H1 (cell line): ENCODE results near the gene INPP5K. TPM values are rescaled to one million over a fixed set of nuclear protein-coding genes. Genes with fewer than 3 reads are reported as not detected.
"Not testable (repeated sequence)": the region's sequence is repeated elsewhere in the genome, so short reads cannot be mapped to it uniquely, and the experiment has no call there.

Source experiments
- CTCF ChIA-PET: fragments of 300-600 bp; sonication (Branson Sonifier 250); formaldehyde crosslinking; loops from one replicate; lab custom pipeline; 2021; ENCODE audit not compliant: partially characterized antibody; lab: Charles Lee
- POLR2A ChIA-PET: fragments of 300-600 bp; sonication (Branson Sonifier 250); formaldehyde crosslinking; loops from one replicate; lab custom pipeline; 2021; ENCODE audit warnings: inconsistent platforms; ENCODE audit not compliant: partially characterized antibody; lab: Charles Lee
- DNase-seq, 2 experiments: peaks; one replicate each; pipeline versions ENCODE4 v3.0.0 to v3.0.0-alpha.2; 2010 to 2022; ENCODE audit warnings: low spot score in 2 of 2, low read depth in 1 of 2, mixed read lengths in 1 of 2
- FAIRE-seq: peaks from 2 replicates; lab custom pipeline; 2011; peaks lifted over from hg19 to GRCh38; lab: Jason Lieb, UNC
- H2AFZ ChIP-seq: 2 replicates; pipeline ENCODE4 v1.8.1; 2012; ENCODE audit warnings: low read length, inconsistent platforms
- H2AK5ac ChIP-seq: 2 replicates; pipeline ENCODE4 v1.6.1; 2013; ENCODE audit warnings: low read depth, low read length
- H2BK120ac ChIP-seq: replicated peaks from 2 replicates; pipeline ENCODE3; 2013; ENCODE audit warnings: low read depth, low read length, inconsistent platforms
- H2BK12ac ChIP-seq: 2 replicates; pipeline ENCODE4 v1.6.1; 2013; ENCODE audit warnings: low read depth, low read length
- H2BK15ac ChIP-seq: 2 replicates; pipeline ENCODE4 v1.6.1; 2013; ENCODE audit warnings: low read length
- H2BK20ac ChIP-seq: 2 replicates; pipeline ENCODE4 v1.6.1; 2013; ENCODE audit warnings: low read length
- H2BK5ac ChIP-seq: 2 replicates; pipeline ENCODE4 v1.6.1; 2013; ENCODE audit warnings: low read depth, low read length
- H3K14ac ChIP-seq: 2 replicates; pipeline ENCODE4 v1.6.1; 2013; ENCODE audit warnings: inconsistent platforms; ENCODE audit not compliant: insufficient read length
- H3K18ac ChIP-seq: 2 replicates; pipeline ENCODE4 v1.6.1; 2013; ENCODE audit warnings: low read length; ENCODE audit errors: extremely low read depth
- H3K23ac ChIP-seq: 2 replicates; pipeline ENCODE4 v1.6.1; 2013; ENCODE audit warnings: inconsistent platforms; ENCODE audit not compliant: insufficient read length
- H3K23me2 ChIP-seq: 2 replicates; pipeline ENCODE4 v1.6.1; 2013; ENCODE audit warnings: low read depth, low read length
- H3K27ac ChIP-seq: 2 replicates; pipeline ENCODE4 v1.6.1; 2011; ENCODE audit warnings: low read depth, low read length, inconsistent platforms
- H3K27me3 ChIP-seq, 4 experiments: replicated peaks in 1 of 4; 1 replicate in 1 of 4; 2 replicates in 3 of 4; pipeline versions ENCODE4 v1.6.1 to v1.8.1; 2011 to 2013; ENCODE audit warnings: low read length in 3 of 4, mild to moderate bottlenecking in 3 of 4, inconsistent platforms in 2 of 4, mixed read lengths in 2 of 4, moderate library complexity in 1 of 4; ENCODE audit not compliant: control insufficient read depth in 3 of 4, insufficient read depth in 3 of 4; ENCODE audit errors: extremely low read depth in 1 of 4
- H3K36me3 ChIP-seq, 4 experiments: 2 replicates each; pipeline versions ENCODE4 v1.6.1 to v1.8.1; 2011 to 2013; ENCODE audit warnings: mild to moderate bottlenecking in 4 of 4, low read length in 3 of 4, moderate library complexity in 2 of 4, control low read depth in 1 of 4, inconsistent platforms in 1 of 4; ENCODE audit not compliant: insufficient read depth in 4 of 4, control insufficient read depth in 2 of 4
- H3K4ac ChIP-seq: replicated peaks from 2 replicates; pipeline ENCODE3; 2013; ENCODE audit warnings: low read length, low read depth, mixed read lengths, inconsistent platforms; ENCODE audit not compliant: insufficient read length
- H3K4me1 ChIP-seq, 4 experiments: replicated peaks in 1 of 4; 1 replicate in 1 of 4; 2 replicates in 3 of 4; pipeline versions ENCODE4 v1.6.1 to v1.8.1; 2011 to 2013; ENCODE audit warnings: low read length in 3 of 4, inconsistent platforms in 2 of 4, mixed read lengths in 1 of 4; ENCODE audit not compliant: insufficient read depth in 4 of 4, control insufficient read depth in 3 of 4
- H3K4me2 ChIP-seq, 2 experiments: 2 replicates each; pipeline versions ENCODE4 v1.6.1 to v1.8.1; 2011 to 2013; ENCODE audit warnings: low read depth in 2 of 2, low read length in 2 of 2, control low read depth in 1 of 2, inconsistent platforms in 1 of 2, mild to moderate bottlenecking in 1 of 2; ENCODE audit not compliant: insufficient read depth in 1 of 2
- H3K4me3 ChIP-seq, 4 experiments: fragments of 200-600, 300-600 bp in 1 of 4; sonication (generic), shearing (Covaris generic), sonication (Bioruptor Twin) in 1 of 4; 2 replicates each; pipeline versions ENCODE4 v1.5.1 to v1.8.1; 2011 to 2016; ENCODE audit warnings: low read length in 4 of 4, low read depth in 3 of 4, control low read depth in 2 of 4, inconsistent platforms in 2 of 4, mild to moderate bottlenecking in 2 of 4, mixed read lengths in 1 of 4, moderate library complexity in 1 of 4; ENCODE audit not compliant: insufficient read depth in 2 of 4; ENCODE audit errors: extremely low read depth in 1 of 4
- H3K56ac ChIP-seq: replicated peaks from 2 replicates; pipeline ENCODE3; 2013; ENCODE audit warnings: low read depth, mild to moderate bottlenecking, mixed read lengths, low read length, inconsistent platforms; ENCODE audit not compliant: insufficient read length
- H3K79me1 ChIP-seq: 2 replicates; pipeline ENCODE4 v1.6.1; 2013; ENCODE audit warnings: low read depth, low read length, control low read depth
- H3K79me2 ChIP-seq, 2 experiments: 2 replicates each; pipeline versions ENCODE4 v1.6.1 to v1.8.1; 2012 to 2013; ENCODE audit warnings: low read length in 2 of 2, mild to moderate bottlenecking in 2 of 2, inconsistent platforms in 1 of 2; ENCODE audit not compliant: insufficient read depth in 2 of 2, control insufficient read depth in 1 of 2
- H3K9ac ChIP-seq, 4 experiments: replicated peaks in 1 of 4; 1 replicate in 1 of 4; 2 replicates in 3 of 4; pipeline versions ENCODE4 v1.6.1 to v1.8.1; 2011 to 2013; ENCODE audit warnings: low read depth in 3 of 4, low read length in 3 of 4, control low read depth in 2 of 4, mild to moderate bottlenecking in 2 of 4, moderate library complexity in 2 of 4, inconsistent platforms in 1 of 4; ENCODE audit errors: extremely low read depth in 1 of 4
- H3K9me3 ChIP-seq, 2 experiments: 2 replicates each; pipeline versions ENCODE4 v1.6.1 to v1.8.1; 2012 to 2013; ENCODE audit warnings: mild to moderate bottlenecking in 2 of 2, moderate library complexity in 2 of 2, control low read depth in 1 of 2, inconsistent platforms in 1 of 2, low read depth in 1 of 2, low read length in 1 of 2, mixed read lengths in 1 of 2; ENCODE audit not compliant: insufficient read depth in 2 of 2
- H4K20me1 ChIP-seq, 2 experiments: replicated peaks in 1 of 2; 2 replicates each; pipeline versions ENCODE3 to v1.8.1; 2011 to 2013; ENCODE audit warnings: inconsistent platforms in 2 of 2, low read length in 2 of 2, mild to moderate bottlenecking in 1 of 2; ENCODE audit not compliant: insufficient read depth in 2 of 2, control insufficient read depth in 1 of 2
- H4K5ac ChIP-seq: 2 replicates; pipeline ENCODE4 v1.6.1; 2013; ENCODE audit warnings: low read length, low read depth, mixed read lengths, inconsistent platforms; ENCODE audit not compliant: insufficient read length
- H4K8ac ChIP-seq: 2 replicates; pipeline ENCODE4 v1.8.0; 2013; ENCODE audit warnings: mild to moderate bottlenecking, moderate library complexity, low read length, inconsistent platforms; ENCODE audit not compliant: insufficient read depth; ENCODE audit errors: extremely low read depth
- H4K91ac ChIP-seq: replicated peaks from 2 replicates; pipeline ENCODE3; 2013; ENCODE audit warnings: low read length, mixed read lengths, inconsistent platforms; ENCODE audit not compliant: insufficient read length
- WGBS, 2 experiments: shearing (Covaris generic) in 1 of 2; methylation state at CpG; one replicate each; pipeline versions ENCODE4 v1.1.6 to v1.1.7; 2013 to 2015; ENCODE audit warnings: low lambda C conversion rate in 2 of 2, mixed read lengths in 2 of 2, inconsistent platforms in 1 of 2, low coverage in 1 of 2, missing lambda C conversion rate in 1 of 2; ENCODE audit not compliant: insufficient replicate concordance in 2 of 2, insufficient coverage in 1 of 2, insufficient read length in 1 of 2; ENCODE audit errors: extremely low coverage in 1 of 2, missing lambda C conversion rate in 1 of 2; 5-methylcytosine and 5-hydroxymethylcytosine counted together
- polyA plus RNA-seq, 7 experiments: library from polyadenylated mRNA; depleted of rRNA in 3 of 7; stranded (reverse) in 5 of 7; unstranded in 2 of 7; fragments of >200 nt in 5 of 7; fragments of 200-250 nt in 2 of 7; gene quantifications; 1 replicate in 5 of 7; 2 replicates in 1 of 7; 4 replicates in 1 of 7; pipeline versions ENCODE4 v1.2.1 to v1.2.3, GENCODE V29; 2011 to 2013; ENCODE audit warnings: missing spikeins in 2 of 7, mixed read lengths in 2 of 7
- total RNA-seq: library from RNA; stranded (reverse); fragmentation: NEBNext Ultra II Directional; extraction: Animal tissue kit (Norgen Biotek cat#: 25700); gene quantifications from 2 replicates; pipeline ENCODE4 v1.2.1, GENCODE V29; 2021

The INPP5K gene
- total and polyA plus RNA-seq, 2 of the 8 experiments (the other 6 are each of a cell fraction or from before 2014, with no cell fraction given), result 21.0 to 24.1 TPM

DNA sequence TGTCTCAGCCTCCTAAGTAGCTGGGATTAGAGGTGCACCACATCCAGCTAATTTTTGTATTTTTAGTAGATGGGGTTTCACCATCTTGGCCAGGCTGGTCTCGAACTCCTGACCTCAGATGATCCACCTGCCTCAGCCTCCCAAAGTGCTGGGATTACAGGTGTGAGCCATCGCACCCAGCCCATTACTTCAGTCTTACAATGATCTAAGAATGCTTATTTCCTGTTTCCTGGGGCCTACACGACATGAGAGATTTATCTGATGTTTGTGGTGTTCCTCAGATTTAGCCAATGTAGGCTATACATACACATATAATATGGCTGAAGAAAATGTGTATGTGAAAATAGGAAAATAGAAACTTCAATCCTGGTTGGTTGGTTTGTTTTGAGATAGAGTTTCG is 10.5 kb upstream of the INPP5K start:
- not testable (repeated sequence) for H3K23me2 ChIP-seq, H4K8ac ChIP-seq, H3K23ac ChIP-seq, H2BK120ac ChIP-seq, H4K91ac ChIP-seq, H3K4ac ChIP-seq, H2AK5ac ChIP-seq, H4K5ac ChIP-seq, FAIRE-seq, H3K27me3 ChIP-seq, H2BK15ac ChIP-seq, H3K79me1 ChIP-seq, H4K20me1 ChIP-seq, H3K27ac ChIP-seq, H2BK12ac ChIP-seq, H3K4me1 ChIP-seq, H3K9ac ChIP-seq, H3K4me2 ChIP-seq, H3K79me2 ChIP-seq, H2BK5ac ChIP-seq, H3K18ac ChIP-seq, H2AFZ ChIP-seq, H3K14ac ChIP-seq, H3K9me3 ChIP-seq, H3K4me3 ChIP-seq, H2BK20ac ChIP-seq, DNase-seq, H3K56ac ChIP-seq
- ChIA-PET CTCF (interaction anchor here (1.4 kb wide), 1 partner anchor 9 kb away, joined by 4 read pairs; no protein-coding TSS in a partner anchor), POLR2A (interaction anchor here (0.8 kb wide), 1 partner anchor 10 kb away, joined by 5 read pairs; the partner anchor contains the start of gene INPP5K)
- WGBS, 2 experiments, result 92% methylated on average over 4 of the region's 4 CpGs; no CpG with 5 or more reads in 1 of the 2 experiments
- H3K36me3 ChIP-seq, result peaks cover 0 to 15% (median 2%) of the 10 kb centered on the region in 4 experiments; a peak in 5 of 8 replicates
